Stimulated activated CD4-positive, alpha-beta T cell treated with anti-CD3 and anti-CD28 coated beads, TNF-alpha, amount 100 ng/mL, for 24 hours (primary cell): ENCODE measurements around the gene DEGS2.
A peak's percentile ranks its signal among the peaks of the same experiment; 100 is the strongest.

ENCODE experiments used
- DNase-seq, 3 experiments: peaks; one replicate each; pipeline ENCODE4 v3.0.0-alpha.2; 2020; ENCODE audit warnings: low read depth in 3 of 3

DEGS2 gene

GRCh38 chr14:100148837-100149731, 10.4 kb downstream of the DEGS2 start:
- DNase-seq, result no peak

GRCh38 chr14:100147691-100148464, 11.6 kb downstream of the DEGS2 start:
- no peak for DNase-seq

GRCh38 chr14:100147181-100147631, 12.2 kb downstream of the DEGS2 start:
- DNase-seq, result peak in 2 of 3 experiments; percentile 25 to 60

GRCh38 chr14:100146531-100147091, 12.8 kb downstream of the DEGS2 start:
- no peak for DNase-seq

- no peak for DNase-seq
Measured at GRCh38 chr14:100145682-100146464, 13.6 kb downstream of the DEGS2 start.

GRCh38 chr14:100144996-100145646, 14.3 kb downstream of the DEGS2 start:
- no peak for DNase-seq

GRCh38 chr14:100144645-100144995, 14.8 kb downstream of the DEGS2 start:
- DNase-seq, result no peak

GRCh38 chr14:100143934-100144333, 15.5 kb downstream of the DEGS2 start:
- no peak for DNase-seq

- no peak for DNase-seq
Measured at GRCh38 chr14:100143523-100143922, 15.9 kb downstream of the DEGS2 start.

GRCh38 chr14:100142073-100143040, 17.1 kb downstream of the DEGS2 start:
- DNase-seq, result no peak

- DNase-seq, result no peak
Measured at GRCh38 chr14:100141098-100141497, 18.3 kb downstream of the DEGS2 start.

- no peak for DNase-seq
Measured at GRCh38 chr14:100140452-100141078, 18.9 kb downstream of the DEGS2 start.

GRCh38 chr14:100138955-100139354, 20.5 kb downstream of the DEGS2 start:
- no peak for DNase-seq

- DNase-seq, result no peak
Measured at GRCh38 chr14:100138082-100138787, 21.2 kb downstream of the DEGS2 start.

- DNase-seq, result no peak
Measured at GRCh38 chr14:100137173-100137572, 22.3 kb downstream of the DEGS2 start.

- DNase-seq, result no peak
Measured at GRCh38 chr14:100135784-100136183, 23.7 kb downstream of the DEGS2 start.

- no peak for DNase-seq
Measured at GRCh38 chr14:100135073-100135472, 24.4 kb downstream of the DEGS2 start.

GRCh38 chr14:100134586-100134985, 24.9 kb downstream of the DEGS2 start:
- no peak for DNase-seq
